K562 (cell line): Measurements from ENCODE around the gene RPH3AL. TPM values are rescaled to one million over a fixed set of nuclear protein-coding genes. Genes with fewer than 3 reads are reported as not detected.

Source experiments
- ATAC-seq: fragments of 200-7000 bp; cut with Tn5 transposase; 3 replicates; pipeline ENCODE4 v1.9.1; 2020; ENCODE audit warnings: moderate library complexity
- BruUV-seq: library from RNA; stranded (reverse); fragments of 400-500 nt; replicated peaks from 2 replicates; lab custom pipeline; 2021; lab: Mats Ljungman, UMichigan
- CTCF ChIA-PET: fragments of 300-600 bp; formaldehyde crosslinking; extraction: SDS; loops from one replicate; lab custom pipeline; 2021; ENCODE audit warnings: low intra/inter-chr PET ratio; lab: Yijun Ruan, JAX
- POLR2A ChIA-PET: fragments of 300-600, 350-650 bp; sonication (Branson Sonifier 250); formaldehyde crosslinking; extraction: SDS; loops from one replicate; lab custom pipeline; 2021; ENCODE audit warnings: antibody characterized with exemption, inconsistent platforms; lab: Yijun Ruan, JAX
- DNase-seq, 4 experiments: peaks; one replicate each; pipeline versions ENCODE4 v3.0.0 to v3.0.0-alpha.2; 2011 to 2018; ENCODE audit warnings: low spot score in 3 of 4, mixed read lengths in 3 of 4; ENCODE audit errors: extremely low read depth in 1 of 4
- FAIRE-seq: peaks from 2 replicates; lab custom pipeline; 2011; peaks lifted over from hg19 to GRCh38; lab: Jason Lieb, UNC
- H2AFZ ChIP-seq: 2 replicates; pipeline ENCODE4 v1.6.0; 2011; ENCODE audit warnings: low read depth, low read length, control low read depth, inconsistent platforms
- H3K27ac ChIP-seq: fragments of 200-600 bp; 3 replicates; pipeline ENCODE4 v1.8.0; 2011; ENCODE audit warnings: low read depth, mild to moderate bottlenecking, control low read depth, inconsistent platforms, low read length, moderate library complexity, mixed read lengths; ENCODE audit errors: extremely low read depth
- H3K27me3 ChIP-seq, 2 experiments: fragments of 300-600 bp in 1 of 2; 2 replicates in 1 of 2; 3 replicates in 1 of 2; pipeline versions ENCODE4 v1.6.0 to v1.8.0; 2011; ENCODE audit warnings: inconsistent platforms in 2 of 2, low read length in 2 of 2, mild to moderate bottlenecking in 1 of 2, mixed read lengths in 1 of 2, moderate library complexity in 1 of 2; ENCODE audit not compliant: control insufficient read depth in 2 of 2, insufficient read depth in 2 of 2
- H3K36me3 ChIP-seq: fragments of 300-600 bp; 3 replicates; pipeline ENCODE4 v1.8.0; 2011; ENCODE audit warnings: mild to moderate bottlenecking, low read length, inconsistent platforms; ENCODE audit not compliant: control insufficient read depth, insufficient read depth
- H3K4me1 ChIP-seq, 2 experiments: fragments of 200-600 bp in 1 of 2; replicated peaks in 1 of 2; 2 replicates in 1 of 2; 3 replicates in 1 of 2; pipeline versions ENCODE4 v1.5.1 to v1.8.0; 2011; ENCODE audit warnings: inconsistent platforms in 2 of 2, low read length in 2 of 2, mild to moderate bottlenecking in 1 of 2, mixed read lengths in 1 of 2, moderate library complexity in 1 of 2; ENCODE audit not compliant: control insufficient read depth in 2 of 2, insufficient read depth in 2 of 2
- H3K4me2 ChIP-seq: 2 replicates; pipeline ENCODE4 v1.6.1; 2011; ENCODE audit warnings: low read length, control low read depth, inconsistent platforms, mixed read lengths; ENCODE audit not compliant: insufficient read depth
- H3K4me3 ChIP-seq: fragments of 200-600 bp; sonication (generic), shearing (Covaris generic); 2 replicates; pipeline ENCODE4 v1.5.1; 2016; ENCODE audit warnings: control low read depth, inconsistent platforms
- H3K79me2 ChIP-seq: fragments of 200-600 bp; 3 replicates; pipeline ENCODE4 v1.8.0; 2011; ENCODE audit warnings: low read length, inconsistent platforms; ENCODE audit not compliant: control insufficient read depth, insufficient read depth
- H3K9ac ChIP-seq, 2 experiments: 2 replicates each; pipeline versions ENCODE4 v1.6.0 to v1.6.1; 2011; ENCODE audit warnings: low read depth in 2 of 2, low read length in 2 of 2, control low read depth in 1 of 2, inconsistent platforms in 1 of 2, mild to moderate bottlenecking in 1 of 2, mixed read lengths in 1 of 2; ENCODE audit not compliant: insufficient read depth in 1 of 2
- H3K9me1 ChIP-seq: one replicate; pipeline ENCODE4 v1.6.0; 2011; ENCODE audit warnings: inconsistent platforms, mild to moderate bottlenecking, low read length, moderate library complexity; ENCODE audit not compliant: control insufficient read depth, insufficient read depth
- H3K9me3 ChIP-seq: replicated peaks from 2 replicates; pipeline ENCODE4 v1.5.1; 2011; ENCODE audit warnings: low read depth, low read length, inconsistent platforms; ENCODE audit not compliant: control insufficient read depth, insufficient read depth
- H4K20me1 ChIP-seq: replicated peaks from 2 replicates; pipeline ENCODE4 v1.6.1; 2011; ENCODE audit warnings: low read length, inconsistent platforms, mixed read lengths; ENCODE audit not compliant: control insufficient read depth, insufficient read depth
- FOXJ3 ChIP-seq: sonication (generic); formaldehyde crosslinking; IDR thresholded peaks from 2 replicates; pipeline ENCODE4 v1.4.0; 2020; ENCODE audit warnings: mild to moderate bottlenecking, missing genetic modification reagents
- FOXM1 ChIP-seq, 2 experiments: fragments of 450-650 bp in 1 of 2; sonication (generic) in 1 of 2; formaldehyde crosslinking in 1 of 2; IDR thresholded peaks; 2 replicates each; pipeline versions ENCODE4 v1.6.1 to v1.9.0; 2017 to 2022; ENCODE audit warnings: low read depth in 2 of 2, mild to moderate bottlenecking in 2 of 2, missing genetic modification reagents in 1 of 2, moderate library complexity in 1 of 2
- ILK ChIP-seq: fragments of 450-650 bp; IDR thresholded peaks from 2 replicates; pipeline ENCODE4 v1.6.1; 2016; ENCODE audit warnings: missing genetic modification characterization, low read depth, mild to moderate bottlenecking, missing compliant biosample characterization, moderate library complexity, borderline replicate concordance
- TAL1 ChIP-seq: fragments of 450-650 bp; IDR thresholded peaks from 2 replicates; pipeline ENCODE4 v1.6.1; 2016; ENCODE audit warnings: mild to moderate bottlenecking
- TEAD2 ChIP-seq: fragments of 450-650 bp; IDR thresholded peaks from 2 replicates; pipeline ENCODE4 v1.6.1; 2016; ENCODE audit warnings: missing genetic modification characterization, control low read depth, missing compliant biosample characterization
- TRIM28 ChIP-seq: fragments of 450-650 bp; IDR thresholded peaks from 2 replicates; pipeline ENCODE4 v1.6.1; 2017
- WHSC1 ChIP-seq: IDR thresholded peaks from one replicate; pipeline ENCODE4 v1.6.1; 2012; ENCODE audit warnings: low read length, control low read depth, inconsistent platforms
- ZNF274 ChIP-seq: IDR thresholded peaks from 2 replicates; pipeline ENCODE4 v1.6.1; 2011; ENCODE audit warnings: low read depth, mild to moderate bottlenecking, low read length, moderate library complexity, borderline replicate concordance
- ZNF764 ChIP-seq: fragments of 250-450 bp; sonication (Bioruptor Pico); IDR thresholded peaks from 2 replicates; pipeline ENCODE4 v1.4.0; 2020; ENCODE audit warnings: low read depth, mild to moderate bottlenecking, moderate library complexity
- WGBS: fragments of 100-300 bp; shearing (Covaris generic); methylation state at CpG from one replicate; pipeline ENCODE4 v1.1.6; 2016; ENCODE audit warnings: low coverage, mixed read lengths; ENCODE audit not compliant: insufficient coverage; ENCODE audit errors: missing lambda C conversion rate; 5-methylcytosine and 5-hydroxymethylcytosine counted together
- in situ Hi-C: fragments of 300-500 bp; cut with MboI; formaldehyde crosslinking; loops from 4 replicates; pipeline ENCODE4 v1.15.0; 2018; ENCODE audit warnings: inconsistent platforms, mixed read lengths
- intact Hi-C: fragments of 100-400 bp; cut with micrococcal nuclease; formaldehyde crosslinking; loops from 2 replicates; pipeline ENCODE4 v1.14.2; 2022
- polyA plus RNA-seq, 8 experiments: library from polyadenylated mRNA; depleted of rRNA in 4 of 8; stranded (reverse) in 5 of 8; unstranded in 3 of 8; fragments of >200 nt; fragmentation: Nextera tagmentation in 2 of 8; fragmentation: Illumina TruSeq in 1 of 8; extraction: Ambion mirVana in 2 of 8; extraction: Trizol in 1 of 8; gene quantifications; 2 replicates each; pipeline versions ENCODE4 v1.2.1 to v1.2.3, GENCODE V29; 2011 to 2014; ENCODE audit warnings: inconsistent platforms in 1 of 8, missing spikeins in 1 of 8
- total RNA-seq, 7 experiments: library from RNA; depleted of rRNA in 6 of 7; stranded (reverse); fragments of >200 nt in 6 of 7; fragmentation: Illumina TruSeq in 2 of 7; extraction: Trizol in 2 of 7; gene quantifications; 2 replicates each; pipeline versions ENCODE4 v1.2.1 to v1.2.3, GENCODE V29; 2011 to 2021; ENCODE audit warnings: low replicate concordance in 1 of 7

The RPH3AL gene
- total and polyA plus RNA-seq, 9 of the 15 experiments (the other 6 are each of a cell fraction or from before 2014, with no cell fraction given): 0.18 to 1.7 (median 0.39) TPM

DNA sequence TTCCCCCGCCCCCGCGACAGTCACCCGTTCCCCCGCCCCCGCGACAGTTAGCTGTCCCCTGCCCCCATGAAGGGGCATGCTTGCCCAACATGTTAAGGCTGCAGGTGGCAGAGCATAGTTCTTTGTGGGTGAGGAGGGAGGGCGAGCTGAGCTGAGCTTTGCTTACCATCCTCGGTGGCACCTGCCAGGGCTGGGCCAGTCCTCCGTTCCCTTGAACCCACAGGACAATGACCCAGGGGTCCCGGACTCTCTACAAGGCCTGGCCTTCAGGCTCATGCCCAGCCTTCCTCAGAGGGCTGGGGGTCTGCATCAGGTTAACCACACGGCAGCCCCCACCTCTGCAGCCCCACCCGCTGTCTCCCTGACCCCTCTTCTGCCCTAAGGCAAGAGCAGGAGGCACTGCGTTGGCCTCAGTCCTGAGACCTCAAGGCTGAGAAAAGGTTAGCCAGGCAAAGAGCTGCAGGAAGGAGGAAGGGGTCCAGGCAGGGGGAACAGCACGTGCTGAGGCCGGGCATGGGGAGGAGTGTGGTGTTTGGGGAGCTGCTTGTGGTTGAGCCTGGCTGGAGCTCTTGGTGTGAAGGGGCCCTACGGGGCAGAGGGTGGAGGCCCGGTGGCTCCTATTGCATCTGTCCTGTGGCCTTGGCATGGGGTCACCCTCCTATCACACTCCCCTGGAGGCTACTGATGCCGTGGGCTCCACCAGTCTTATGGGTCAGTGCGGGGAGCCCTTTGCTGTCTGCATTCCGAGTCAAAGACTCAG is 159.8 kb downstream of the RPH3AL start:
- CTCF ChIA-PET: no interaction called here
- Histone ChIP-seq H3K4me3 (no peak overlapping the region), H3K27ac (no peak overlapping the region), H3K4me1 (no peaks in the 10 kb centered on the region), H3K4me2 (no peak overlapping the region), H3K9me1 (no peaks in the 10 kb centered on the region), H3K9ac (no peak overlapping the region), H3K36me3 (no peaks in the 10 kb centered on the region), H3K27me3 (peaks cover 0 to 7% of the 10 kb centered on the region in 2 experiments; a peak in 2 of 5 replicates), H4K20me1 (no peaks in the 10 kb centered on the region), H2AFZ (no peak overlapping the region), H3K9me3 (no peaks in the 10 kb centered on the region), H3K79me2 (no peaks in the 10 kb centered on the region)
- in situ Hi-C loops: no loop called here
- intact Hi-C loops: no loop called here
- FAIRE-seq (no peak), DNase-seq (no peak), ATAC-seq (no peak)
- BruUV-seq: no TSS peak
- TF ChIP-seq TRIM28 (no peak), TAL1 (no peak), WHSC1 (no peak), ZNF274 (no peak), TEAD2 (tag) (no peak), ILK (tag) (no peak), ZNF764 (no peak), FOXJ3 (no peak), FOXM1 (IDR thresholded peaks at IDR 0.05; ENCODE audit: low read depth) (no peak), FOXM1 (CRISPR knock-in tag; IDR thresholded peaks at IDR 0.05; ENCODE audit: low read depth) (no peak)
- WGBS: 30% methylated on average over 10 of the region's 21 CpGs
- POLR2A ChIA-PET: no interaction called here
